GM12872 (cell line): ENCODE measurements around the gene CLMN.

Source experiments
- TF ChIP-seq, protein P1 (sequence below): IDR thresholded peaks from 3 replicates; pipeline ENCODE4 v1.5.1; 2011; ENCODE audit warnings: low read depth, mild to moderate bottlenecking, low read length, moderate library complexity; ENCODE audit not compliant: insufficient read depth

CLMN gene

DNA sequence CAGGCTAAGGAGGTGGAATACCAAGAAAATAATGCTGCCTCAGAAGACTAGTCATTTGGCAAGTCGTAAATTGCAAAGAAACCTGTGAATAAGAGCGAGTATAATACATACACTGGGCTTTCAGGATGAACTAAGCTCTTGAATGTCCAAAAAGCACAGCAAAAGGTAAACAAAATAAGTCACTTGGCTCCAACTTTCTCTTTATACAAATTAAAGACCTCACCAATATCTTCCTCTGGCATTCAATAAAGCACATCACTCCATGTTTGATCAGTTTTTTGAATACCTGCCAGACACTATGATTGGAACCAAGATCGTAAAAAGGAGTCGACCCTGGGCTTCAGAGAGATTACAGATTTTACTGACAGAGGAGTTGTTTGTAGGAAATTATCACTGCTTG lies 165.8 kb downstream of the CLMN start:
- TF ChIP-seq, protein P1, sequence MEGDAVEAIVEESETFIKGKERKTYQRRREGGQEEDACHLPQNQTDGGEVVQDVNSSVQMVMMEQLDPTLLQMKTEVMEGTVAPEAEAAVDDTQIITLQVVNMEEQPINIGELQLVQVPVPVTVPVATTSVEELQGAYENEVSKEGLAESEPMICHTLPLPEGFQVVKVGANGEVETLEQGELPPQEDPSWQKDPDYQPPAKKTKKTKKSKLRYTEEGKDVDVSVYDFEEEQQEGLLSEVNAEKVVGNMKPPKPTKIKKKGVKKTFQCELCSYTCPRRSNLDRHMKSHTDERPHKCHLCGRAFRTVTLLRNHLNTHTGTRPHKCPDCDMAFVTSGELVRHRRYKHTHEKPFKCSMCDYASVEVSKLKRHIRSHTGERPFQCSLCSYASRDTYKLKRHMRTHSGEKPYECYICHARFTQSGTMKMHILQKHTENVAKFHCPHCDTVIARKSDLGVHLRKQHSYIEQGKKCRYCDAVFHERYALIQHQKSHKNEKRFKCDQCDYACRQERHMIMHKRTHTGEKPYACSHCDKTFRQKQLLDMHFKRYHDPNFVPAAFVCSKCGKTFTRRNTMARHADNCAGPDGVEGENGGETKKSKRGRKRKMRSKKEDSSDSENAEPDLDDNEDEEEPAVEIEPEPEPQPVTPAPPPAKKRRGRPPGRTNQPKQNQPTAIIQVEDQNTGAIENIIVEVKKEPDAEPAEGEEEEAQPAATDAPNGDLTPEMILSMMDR = no peak

DNA sequence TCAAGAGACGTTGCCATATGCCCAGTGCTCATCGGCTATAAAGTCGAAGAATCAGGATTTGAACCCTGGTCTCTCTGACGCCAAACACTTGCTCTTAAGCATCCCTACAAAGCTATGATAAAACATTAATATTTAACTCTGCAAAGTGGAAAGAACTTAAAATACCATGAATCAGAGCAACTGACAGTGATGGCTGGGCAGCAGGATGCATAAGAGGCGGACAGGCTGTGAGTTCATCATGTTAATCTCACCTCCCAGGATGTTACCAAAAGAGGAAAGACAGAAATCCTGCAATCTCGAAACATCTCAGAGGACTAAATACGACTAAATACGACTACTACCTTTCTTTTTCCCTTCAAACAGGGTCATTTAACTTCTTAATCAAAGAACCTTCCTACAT lies 168.1 kb downstream of the CLMN start:
- TF ChIP-seq, protein P1 = no peak

DNA sequence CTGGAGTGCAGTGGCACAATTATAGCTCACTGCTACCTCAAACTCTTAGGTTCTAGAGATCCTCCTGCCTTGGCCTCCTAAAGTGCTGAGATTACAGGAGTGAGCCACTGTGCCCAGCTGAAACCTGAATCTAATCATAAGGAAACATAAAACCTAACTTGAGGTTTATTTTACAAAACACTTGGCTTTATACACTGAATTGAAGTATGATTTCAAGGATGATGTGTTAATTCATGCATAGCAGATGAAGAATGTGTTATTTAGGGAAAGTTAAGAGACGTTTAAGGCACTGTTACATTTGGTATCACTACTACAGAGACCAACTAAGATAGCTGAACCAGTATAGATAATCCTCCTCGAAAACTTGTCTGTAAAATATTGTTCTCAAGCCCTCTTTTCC lies 168.8 kb downstream of the CLMN start:
- TF ChIP-seq, protein P1 = no peak

DNA sequence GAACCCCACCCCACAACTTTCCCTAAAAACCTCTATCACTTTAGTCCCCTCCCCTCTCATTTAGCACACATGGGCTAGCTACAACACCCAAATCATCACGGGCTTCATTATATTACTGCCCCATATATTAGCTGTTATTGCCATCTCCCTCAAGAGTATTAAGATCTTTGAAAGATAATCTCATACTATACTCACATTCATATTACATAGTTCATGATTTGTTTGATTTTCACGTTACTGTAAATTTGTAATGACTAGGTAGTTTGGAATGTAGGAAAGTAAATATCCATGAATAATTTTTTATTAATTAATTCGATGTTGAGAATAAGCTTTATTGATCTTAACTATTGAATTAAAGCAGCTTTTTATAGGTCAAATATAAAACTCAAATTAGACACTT lies 170.3 kb downstream of the CLMN start:
- TF ChIP-seq, protein P1 = no peak

DNA sequence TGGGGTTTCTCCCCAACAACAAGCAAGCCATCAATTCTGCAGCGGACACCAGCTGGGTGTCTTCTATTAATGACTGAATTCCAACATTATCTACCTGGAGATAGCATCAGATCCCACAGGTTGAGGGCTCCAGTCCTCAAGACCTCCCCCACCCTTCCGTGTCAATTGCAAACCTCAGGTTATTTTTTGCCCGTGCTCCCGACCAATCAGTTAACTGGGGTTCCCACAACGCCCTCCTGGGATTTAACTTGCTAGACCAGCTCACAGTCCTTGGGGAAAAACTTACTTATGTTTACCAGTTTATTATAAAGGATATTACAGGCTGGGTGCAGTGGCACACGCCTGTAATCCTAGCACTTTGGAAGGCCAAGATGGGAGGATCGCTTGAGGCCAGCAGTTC lies 172.1 kb downstream of the CLMN start:
- TF ChIP-seq, protein P1 = no peak

DNA sequence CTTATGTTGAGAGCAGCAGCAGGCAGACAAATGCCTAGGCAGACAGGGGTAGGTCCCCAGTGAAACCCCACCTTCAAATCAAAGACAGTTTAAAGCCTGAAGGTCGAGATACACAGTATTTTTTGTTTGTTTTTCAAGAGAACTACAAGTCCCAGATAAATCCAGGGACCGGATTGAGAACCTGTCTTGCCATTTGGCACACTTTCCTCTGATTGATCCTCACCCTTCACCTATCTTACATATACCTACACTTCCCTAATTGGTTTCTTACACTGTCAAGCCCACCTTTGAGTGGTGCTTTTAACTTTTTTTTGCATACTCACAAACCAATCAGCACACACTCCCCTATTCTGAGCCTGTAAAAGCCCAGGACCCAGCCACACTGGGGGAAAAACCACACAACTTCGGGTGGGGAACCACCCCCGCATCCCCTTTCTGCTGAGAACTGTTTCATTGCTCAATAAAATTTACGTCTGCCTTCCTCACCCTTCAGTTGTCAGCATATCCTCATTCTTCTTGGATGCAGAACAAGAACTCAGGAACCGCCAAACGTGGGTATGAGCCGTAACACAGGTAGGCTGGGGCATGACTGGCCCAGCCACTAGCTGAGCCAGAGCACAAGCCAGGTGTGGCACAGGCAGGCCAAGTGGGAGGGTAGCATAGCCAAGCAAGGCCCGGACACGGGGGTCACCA lies 173.5 kb downstream of the CLMN start:
- TF ChIP-seq, protein P1 = no peak

DNA sequence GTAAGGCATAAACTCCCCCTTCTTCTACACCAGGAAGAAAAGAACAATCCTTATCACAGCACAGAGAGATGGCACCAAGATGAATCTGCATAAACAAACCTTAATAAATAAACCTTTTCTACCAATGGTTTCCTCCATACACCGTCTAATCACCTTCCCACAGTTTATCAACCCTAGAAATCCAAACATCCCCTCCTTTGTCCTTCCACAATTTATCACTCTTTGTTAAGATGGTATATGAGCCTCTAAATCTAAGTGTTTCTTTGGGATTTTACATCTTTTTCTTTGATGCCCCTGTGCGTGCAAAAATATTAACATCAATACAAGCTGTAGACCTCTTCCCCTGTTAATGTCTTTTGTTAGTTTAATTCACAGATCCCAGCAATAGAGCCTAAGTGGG lies 174.9 kb downstream of the CLMN start:
- TF ChIP-seq, protein P1 = no peak
